ENCODE data around the gene SLC24A1. TPM values are rescaled to one million over a fixed set of nuclear protein-coding genes. Genes with fewer than 3 reads are reported as not detected.

Gene SLC24A1
- total RNA-seq, 1 experiment from 2014 or later: 13.0 TPM

DNA sequence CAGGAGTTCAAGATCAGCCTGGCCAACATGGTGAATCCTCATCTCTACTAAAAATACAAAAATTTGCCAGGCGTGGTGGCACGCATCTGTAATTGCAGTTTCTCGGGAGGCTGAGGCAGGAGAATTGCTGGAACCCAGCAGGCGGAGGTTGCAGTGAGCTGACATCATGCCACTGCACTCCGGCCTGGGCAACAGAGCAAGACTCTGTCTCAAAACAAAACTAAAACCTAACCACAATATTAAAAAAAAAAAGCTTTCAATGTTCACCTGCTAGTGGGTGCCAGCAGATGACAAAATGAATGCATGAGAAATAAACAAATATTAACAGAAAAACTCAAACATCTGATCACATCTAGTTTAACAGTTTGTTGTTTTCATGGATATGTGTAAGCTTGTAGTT, 9.0 kb downstream of the SLC24A1 start:
- no peaks in the 10 kb centered on the region for H3K4me1 ChIP-seq (ENCODE audit: control insufficient read depth, insufficient read depth, low read length)
- H3K4me3 ChIP-seq (ENCODE audit: low read depth in 2 of 2, low read length in 2 of 2): no peak overlapping the region
- BruUV-seq (replicated peaks): no TSS peak
- no peaks in the 10 kb centered on the region for H3K9me3 ChIP-seq (ENCODE audit: control insufficient read depth, insufficient read depth, low read depth, low read length)
- POLR2A ChIA-PET: no interaction called here
- in situ Hi-C loops (cut with HindIII; ENCODE audit: low pct_unique_long_range_greater_than_20kb, low sequenced_read_pairs): no loop called here
- TF ChIP-seq REST (IDR thresholded peaks at IDR 0.05; ENCODE audit: insufficient read depth in 1 of 2, low read depth in 2 of 2, low read length in 1 of 2) (no peak), POLR2AphosphoS5 (IDR thresholded peaks at IDR 0.05; ENCODE audit: low read depth, low read length) (no peak), TCF7L2 (IDR thresholded peaks at IDR 0.05; ENCODE audit: low read depth, low read length) (no peak), SIN3A (IDR thresholded peaks at IDR 0.05; ENCODE audit: borderline replicate concordance, insufficient read depth, low read depth, low read length) (no peak)
- TF ChIP-seq, protein P1, sequence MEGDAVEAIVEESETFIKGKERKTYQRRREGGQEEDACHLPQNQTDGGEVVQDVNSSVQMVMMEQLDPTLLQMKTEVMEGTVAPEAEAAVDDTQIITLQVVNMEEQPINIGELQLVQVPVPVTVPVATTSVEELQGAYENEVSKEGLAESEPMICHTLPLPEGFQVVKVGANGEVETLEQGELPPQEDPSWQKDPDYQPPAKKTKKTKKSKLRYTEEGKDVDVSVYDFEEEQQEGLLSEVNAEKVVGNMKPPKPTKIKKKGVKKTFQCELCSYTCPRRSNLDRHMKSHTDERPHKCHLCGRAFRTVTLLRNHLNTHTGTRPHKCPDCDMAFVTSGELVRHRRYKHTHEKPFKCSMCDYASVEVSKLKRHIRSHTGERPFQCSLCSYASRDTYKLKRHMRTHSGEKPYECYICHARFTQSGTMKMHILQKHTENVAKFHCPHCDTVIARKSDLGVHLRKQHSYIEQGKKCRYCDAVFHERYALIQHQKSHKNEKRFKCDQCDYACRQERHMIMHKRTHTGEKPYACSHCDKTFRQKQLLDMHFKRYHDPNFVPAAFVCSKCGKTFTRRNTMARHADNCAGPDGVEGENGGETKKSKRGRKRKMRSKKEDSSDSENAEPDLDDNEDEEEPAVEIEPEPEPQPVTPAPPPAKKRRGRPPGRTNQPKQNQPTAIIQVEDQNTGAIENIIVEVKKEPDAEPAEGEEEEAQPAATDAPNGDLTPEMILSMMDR (IDR thresholded peaks at IDR 0.05): no peak
- no peak for DNase-seq (ENCODE audit: low read depth, low spot score)
- no peaks in the 10 kb centered on the region for H3K36me3 ChIP-seq (ENCODE audit: control insufficient read depth, insufficient read depth, low read length)
- H3K27ac ChIP-seq (ENCODE audit: low read length): no peak overlapping the region
- H3K27me3 ChIP-seq (ENCODE audit: control insufficient read depth, insufficient read depth, low read length): no peaks in the 10 kb centered on the region
- CTCF ChIA-PET: no interaction called here
- ATAC-seq: no peak
- intact Hi-C loops (cut with micrococcal nuclease; ENCODE audit: unreplicated experiment): loop anchor here (10.0 kb wide), 1 partner anchor 194 kb away; no protein-coding TSS in a partner anchor

GRCh38 chr15:65631503-65631902, 9.8 kb downstream of the SLC24A1 start:
- intact Hi-C loops (cut with micrococcal nuclease; ENCODE audit: unreplicated experiment) (loop anchor here (10.0 kb wide), 1 partner anchor 193 kb away; no protein-coding TSS in a partner anchor), in situ Hi-C loops (cut with HindIII; ENCODE audit: low pct_unique_long_range_greater_than_20kb, low sequenced_read_pairs) (no loop called here)
- DNase-seq (ENCODE audit: low read depth, low spot score) (no peak), ATAC-seq (no peak)
- TF ChIP-seq SIN3A (IDR thresholded peaks at IDR 0.05; ENCODE audit: borderline replicate concordance, insufficient read depth, low read depth, low read length): no peak
- no peak for TF ChIP-seq REST (IDR thresholded peaks at IDR 0.05; ENCODE audit: insufficient read depth in 1 of 2, low read depth in 2 of 2, low read length in 1 of 2)
- TF ChIP-seq TCF7L2 (IDR thresholded peaks at IDR 0.05; ENCODE audit: low read depth, low read length): no peak
- TF ChIP-seq, protein P1 (IDR thresholded peaks at IDR 0.05): no peak
- TF ChIP-seq POLR2AphosphoS5 (IDR thresholded peaks at IDR 0.05; ENCODE audit: low read depth, low read length): no peak
- Histone ChIP-seq H3K27ac (ENCODE audit: low read length) (no peak overlapping the region), H3K36me3 (ENCODE audit: control insufficient read depth, insufficient read depth, low read length) (no peaks in the 10 kb centered on the region), H3K4me1 (ENCODE audit: control insufficient read depth, insufficient read depth, low read length) (no peaks in the 10 kb centered on the region), H3K27me3 (ENCODE audit: control insufficient read depth, insufficient read depth, low read length) (no peaks in the 10 kb centered on the region), H3K4me3 (ENCODE audit: low read depth in 2 of 2, low read length in 2 of 2) (no peak overlapping the region), H3K9me3 (ENCODE audit: control insufficient read depth, insufficient read depth, low read depth, low read length) (no peaks in the 10 kb centered on the region)
- CTCF ChIA-PET: interaction anchor here (0.6 kb wide), 1 partner anchor 308 kb away, joined by 3 read pairs; no protein-coding TSS in a partner anchor
- POLR2A ChIA-PET: no interaction called here
- BruUV-seq (replicated peaks): no TSS peak

Measured in Panc1 (cell line).